Endothelial cell of umbilical vein (primary cell): ENCODE results near the gene BACH2. TPM values are rescaled to one million over a fixed set of nuclear protein-coding genes. Genes with fewer than 3 reads are reported as not detected.
A peak's percentile ranks its signal among the peaks of the same experiment; 100 is the strongest.

ENCODE experiments used
- BruUV-seq: library from RNA; stranded (reverse); fragments of 400-500 nt; replicated peaks from 2 replicates; lab custom pipeline; 2021; lab: Mats Ljungman, UMichigan
- CTCF ChIA-PET: fragments of 300-600, 350-600 bp; sonication (Branson Sonifier 250); formaldehyde crosslinking; loops from one replicate; lab custom pipeline; 2021; ENCODE audit warnings: antibody characterized with exemption, inconsistent platforms; lab: Charles Lee
- POLR2A ChIA-PET: fragments of 300-600, 350-600 bp; sonication (Branson Sonifier 250); formaldehyde crosslinking; loops from one replicate; lab custom pipeline; 2021; ENCODE audit warnings: antibody characterized with exemption, inconsistent platforms; lab: Charles Lee
- DNase-seq: peaks from one replicate; pipeline ENCODE4 v3.0.0-alpha.2; 2011; ENCODE audit warnings: low read depth, low spot score
- FAIRE-seq: peaks from 2 replicates; lab custom pipeline; 2011; peaks lifted over from hg19 to GRCh38; lab: Jason Lieb, UNC
- H2AFZ ChIP-seq: 2 replicates; pipeline ENCODE4 v1.6.0; 2012; ENCODE audit warnings: low read depth, low read length, control low read depth, inconsistent platforms
- H3K27ac ChIP-seq: 2 replicates; pipeline ENCODE4 v1.5.1; 2011; ENCODE audit warnings: low read depth, mild to moderate bottlenecking, control low read depth, low read length, moderate library complexity; ENCODE audit not compliant: insufficient read depth
- H3K27me3 ChIP-seq, 2 experiments: 2 replicates each; pipeline versions ENCODE4 v1.6.0 to v1.6.1; 2011; ENCODE audit warnings: low read length in 2 of 2, mixed read lengths in 1 of 2; ENCODE audit not compliant: control insufficient read depth in 2 of 2, insufficient read depth in 2 of 2
- H3K36me3 ChIP-seq, 2 experiments: 2 replicates in 1 of 2; 3 replicates in 1 of 2; pipeline ENCODE4 v1.5.1; 2011; ENCODE audit warnings: low read length in 2 of 2, mild to moderate bottlenecking in 1 of 2, moderate library complexity in 1 of 2; ENCODE audit not compliant: control insufficient read depth in 2 of 2, insufficient read depth in 2 of 2; ENCODE audit errors: extremely low read depth in 1 of 2
- H3K4me1 ChIP-seq: 3 replicates; pipeline ENCODE4 v1.5.1; 2011; ENCODE audit warnings: mild to moderate bottlenecking, low read length; ENCODE audit not compliant: control insufficient read depth, insufficient read depth; ENCODE audit errors: extremely low read depth
- H3K4me2 ChIP-seq: 2 replicates; pipeline ENCODE4 v1.6.1; 2011; ENCODE audit warnings: low read length, control low read depth, mixed read lengths; ENCODE audit not compliant: insufficient read depth
- H3K4me3 ChIP-seq, 3 experiments: fragments of 200-600 bp in 1 of 3; sonication (generic), shearing (Covaris generic) in 1 of 3; replicated peaks in 1 of 3; 2 replicates each; pipeline ENCODE4 v1.5.1; 2011 to 2016; ENCODE audit warnings: control low read depth in 3 of 3, low read length in 3 of 3, mild to moderate bottlenecking in 2 of 3, inconsistent platforms in 1 of 3, low read depth in 1 of 3, moderate library complexity in 1 of 3; ENCODE audit not compliant: insufficient read depth in 1 of 3
- H3K79me2 ChIP-seq: 2 replicates; pipeline ENCODE4 v1.6.0; 2012; ENCODE audit warnings: low read length, inconsistent platforms; ENCODE audit not compliant: control insufficient read depth, insufficient read depth
- H3K9ac ChIP-seq: replicated peaks from 2 replicates; pipeline ENCODE3; 2011; ENCODE audit warnings: low read length, control low read depth; ENCODE audit not compliant: insufficient read depth; ENCODE audit errors: extremely low read depth
- H3K9me1 ChIP-seq: replicated peaks from 3 replicates; pipeline ENCODE4 v1.6.0; 2011; ENCODE audit warnings: mild to moderate bottlenecking, low read length; ENCODE audit not compliant: control insufficient read depth, insufficient read depth; ENCODE audit errors: extremely low read depth
- H3K9me3 ChIP-seq: replicated peaks from 2 replicates; pipeline ENCODE4 v1.5.1; 2012; ENCODE audit warnings: low read length, inconsistent platforms; ENCODE audit not compliant: control insufficient read depth, insufficient read depth
- H4K20me1 ChIP-seq: replicated peaks from 2 replicates; pipeline ENCODE3; 2011; ENCODE audit warnings: mild to moderate bottlenecking, low read length; ENCODE audit not compliant: control insufficient read depth, insufficient read depth; ENCODE audit errors: extremely low read depth
- EZH2 ChIP-seq: IDR thresholded peaks from 2 replicates; pipeline ENCODE4 v1.6.1; 2012; ENCODE audit warnings: borderline replicate concordance, low read depth, mild to moderate bottlenecking, moderate library complexity, low read length, inconsistent platforms; ENCODE audit not compliant: severe bottlenecking
- FOS ChIP-seq: IDR thresholded peaks from 2 replicates; pipeline ENCODE4 v1.6.1; 2011; ENCODE audit warnings: mild to moderate bottlenecking, low read length, moderate library complexity, borderline replicate concordance; ENCODE audit not compliant: insufficient read depth
- GATA2 ChIP-seq: IDR thresholded peaks from 2 replicates; pipeline ENCODE4 v1.7.0; 2011; ENCODE audit warnings: low read depth, mild to moderate bottlenecking, moderate library complexity, mixed read lengths, low read length; ENCODE audit not compliant: insufficient read length, insufficient read depth
- JUN ChIP-seq: IDR thresholded peaks from 2 replicates; pipeline ENCODE4 v1.6.1; 2011; ENCODE audit warnings: borderline replicate concordance, low read depth; ENCODE audit not compliant: insufficient read length, insufficient read depth
- MYC ChIP-seq: IDR thresholded peaks from one replicate; pipeline ENCODE4 v1.6.1; 2011; ENCODE audit warnings: mild to moderate bottlenecking, low read depth, low read length
- POLR2A ChIP-seq: IDR thresholded peaks from 2 replicates; pipeline ENCODE4 v1.6.1; 2012; ENCODE audit warnings: low read depth, mild to moderate bottlenecking, control low read depth, low read length
- POLR2AphosphoS5 ChIP-seq: IDR thresholded peaks from 2 replicates; pipeline ENCODE4 v1.6.1; 2012; ENCODE audit warnings: low read depth, mild to moderate bottlenecking, control low read depth, low read length, moderate library complexity; ENCODE audit not compliant: insufficient read depth
- dilution Hi-C: fragments of 300-500 bp; cut with MboI; formaldehyde crosslinking; loops from one replicate; pipeline ENCODE4 v1.15.0; 2019; ENCODE audit warnings: low sequenced_read_pairs; ENCODE audit not compliant: extremely low pct_ligation_motif_present
- intact Hi-C: fragments of 100-400 bp; cut with micrococcal nuclease; formaldehyde crosslinking; loops from one replicate; pipeline ENCODE4 v1.10.0; 2022
- polyA plus RNA-seq, 4 experiments: library from polyadenylated mRNA; depleted of rRNA in 3 of 4; stranded (reverse) in 3 of 4; unstranded in 1 of 4; fragments of >200 nt; gene quantifications; 2 replicates each; pipeline versions ENCODE4 v1.2.1 to v1.2.3, GENCODE V29; 2011 to 2012; ENCODE audit warnings: missing spikeins in 1 of 4
- total RNA-seq: library from RNA; stranded (reverse); gene quantifications from 2 replicates; pipeline ENCODE4 v1.2.3, GENCODE V29; 2021
- TF ChIP-seq, protein P1 (sequence below), 2 donors: IDR thresholded peaks; 1 replicate in 1 of 2; 2 replicates in 1 of 2; pipeline ENCODE4 v1.5.1; 2011; ENCODE audit warnings: low read length in 2 of 2, mild to moderate bottlenecking in 2 of 2, moderate library complexity in 2 of 2, control low read depth in 1 of 2, inconsistent platforms in 1 of 2, low read depth in 1 of 2; ENCODE audit not compliant: insufficient read depth in 1 of 2; ENCODE audit errors: extremely low read depth in 1 of 2
- TF ChIP-seq, protein P2 (sequence below): IDR thresholded peaks from 2 replicates; pipeline ENCODE4 v1.6.1; 2011; ENCODE audit not compliant: insufficient read depth, insufficient read length

BACH2 gene
- total and polyA plus RNA-seq, 2 donors (not counting 3 experiments of a cell fraction or from before 2014, with no cell fraction given) = 1.7 to 5.6 TPM

DNA sequence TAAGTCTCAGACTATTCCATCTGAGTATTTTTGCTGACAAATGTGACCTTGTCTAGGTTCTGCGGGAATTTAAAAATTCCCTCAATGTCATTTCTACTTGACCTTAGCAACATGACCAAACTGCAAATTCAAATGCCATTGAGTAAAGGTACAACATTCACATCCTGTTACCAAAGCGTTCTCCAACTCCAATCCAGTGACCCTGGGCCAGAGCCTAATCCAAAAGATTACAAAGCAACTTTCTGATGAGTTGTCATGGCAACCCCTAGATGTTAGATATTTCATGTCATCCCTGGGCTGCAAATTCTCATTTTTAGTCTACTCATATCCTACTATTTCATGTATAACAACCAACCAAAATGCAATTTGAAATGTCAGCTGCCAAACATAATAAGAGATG, 65.3 kb downstream of the BACH2 start:
- H3K4me1 ChIP-seq = peaks cover 16% of the 10 kb centered on the region
- no peaks in the 10 kb centered on the region for H3K36me3 ChIP-seq
- H2AFZ ChIP-seq = no peak overlapping the region
- no peak overlapping the region for H3K9ac ChIP-seq
- CTCF ChIA-PET = interaction anchor here (1.0 to 1.6 kb wide), 3 partner anchors 9 to 19 kb away, joined by 3 to 8 read pairs (median 3); no protein-coding TSS in a partner anchor
- no peaks in the 10 kb centered on the region for H3K9me3 ChIP-seq
- peak overlapping the region; percentile 25 for H3K4me2 ChIP-seq
- no peak overlapping the region for H3K27ac ChIP-seq
- TF ChIP-seq GATA2 (peak; percentile 25), EZH2 (no peak)
- H3K79me2 ChIP-seq = no peaks in the 10 kb centered on the region
- POLR2A ChIA-PET = interaction anchor here (1.0 kb wide), 1 partner anchor 13 kb away, joined by 7 read pairs; no protein-coding TSS in a partner anchor
- H3K9me1 ChIP-seq = no peaks in the 10 kb centered on the region
- DNase-seq (peak; percentile 28), FAIRE-seq (peak; percentile 40)
- dilution Hi-C loops = no loop called here
- intact Hi-C loops = loop anchor here (1.0 kb wide), 1 partner anchor 13 kb away; no protein-coding TSS in a partner anchor
- no TSS peak for BruUV-seq
- H3K4me3 ChIP-seq = no peak overlapping the region
- no peaks in the 10 kb centered on the region for H4K20me1 ChIP-seq
- no peaks in the 10 kb centered on the region for H3K27me3 ChIP-seq

DNA sequence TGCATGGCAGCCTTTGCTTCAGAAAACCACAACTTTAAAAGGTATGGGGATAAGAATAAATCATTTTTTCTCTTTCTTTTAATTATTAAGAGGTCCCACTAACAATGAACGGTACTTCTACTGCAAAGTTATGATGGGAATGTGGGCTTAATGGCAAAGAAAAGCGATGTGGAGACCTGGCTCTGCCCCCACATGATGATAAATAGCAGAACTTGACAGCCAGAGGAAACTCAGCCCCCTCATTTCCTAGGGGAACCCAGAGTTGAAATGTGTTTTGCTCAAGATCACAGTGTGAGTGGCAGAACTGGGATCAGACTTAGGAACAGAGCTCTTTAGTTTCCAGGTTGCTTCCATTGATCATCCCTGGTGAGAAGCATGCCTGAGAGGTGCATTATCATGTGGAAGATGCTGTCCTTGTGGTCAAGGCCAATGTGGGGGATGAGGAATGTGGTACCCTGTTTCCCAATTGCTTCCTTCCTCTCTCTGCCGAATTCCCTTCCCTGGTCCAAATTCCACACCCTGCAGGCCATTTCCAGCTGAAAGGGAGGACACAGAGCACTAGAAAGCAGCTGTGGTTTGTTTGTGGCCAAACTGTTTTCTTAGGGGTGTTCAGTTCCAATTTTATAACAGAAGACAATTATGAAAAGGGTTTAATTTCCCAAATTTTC, 66.0 kb downstream of the BACH2 start:
- H3K9me3 ChIP-seq = no peaks in the 10 kb centered on the region
- FAIRE-seq (no peak), DNase-seq (peak; percentile 79)
- no TSS peak for BruUV-seq
- ChIA-PET POLR2A (interaction anchor here (1.0 kb wide), 1 partner anchor 12 kb away, joined by 7 read pairs; no protein-coding TSS in a partner anchor), CTCF (interaction anchor here (0.6 to 1.6 kb wide), 4 partner anchors 8 to 19 kb away, joined by 3 to 8 read pairs (median 3); no protein-coding TSS in a partner anchor)
- no peak overlapping the region for H3K4me3 ChIP-seq
- H3K4me2 ChIP-seq = peak overlapping the region; percentile 25
- TF ChIP-seq FOS (no peak), JUN (no peak), GATA2 (no peak), POLR2AphosphoS5 (no peak), EZH2 (no peak), MYC (no peak), POLR2A (no peak)
- TF ChIP-seq, protein P1, sequence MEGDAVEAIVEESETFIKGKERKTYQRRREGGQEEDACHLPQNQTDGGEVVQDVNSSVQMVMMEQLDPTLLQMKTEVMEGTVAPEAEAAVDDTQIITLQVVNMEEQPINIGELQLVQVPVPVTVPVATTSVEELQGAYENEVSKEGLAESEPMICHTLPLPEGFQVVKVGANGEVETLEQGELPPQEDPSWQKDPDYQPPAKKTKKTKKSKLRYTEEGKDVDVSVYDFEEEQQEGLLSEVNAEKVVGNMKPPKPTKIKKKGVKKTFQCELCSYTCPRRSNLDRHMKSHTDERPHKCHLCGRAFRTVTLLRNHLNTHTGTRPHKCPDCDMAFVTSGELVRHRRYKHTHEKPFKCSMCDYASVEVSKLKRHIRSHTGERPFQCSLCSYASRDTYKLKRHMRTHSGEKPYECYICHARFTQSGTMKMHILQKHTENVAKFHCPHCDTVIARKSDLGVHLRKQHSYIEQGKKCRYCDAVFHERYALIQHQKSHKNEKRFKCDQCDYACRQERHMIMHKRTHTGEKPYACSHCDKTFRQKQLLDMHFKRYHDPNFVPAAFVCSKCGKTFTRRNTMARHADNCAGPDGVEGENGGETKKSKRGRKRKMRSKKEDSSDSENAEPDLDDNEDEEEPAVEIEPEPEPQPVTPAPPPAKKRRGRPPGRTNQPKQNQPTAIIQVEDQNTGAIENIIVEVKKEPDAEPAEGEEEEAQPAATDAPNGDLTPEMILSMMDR (IDR thresholded peaks at IDR 0.05; ENCODE audit: extremely low read depth in 1 of 2, insufficient read depth in 1 of 2, low read depth in 1 of 2, low read length in 2 of 2) = no peak
- TF ChIP-seq, protein P2, sequence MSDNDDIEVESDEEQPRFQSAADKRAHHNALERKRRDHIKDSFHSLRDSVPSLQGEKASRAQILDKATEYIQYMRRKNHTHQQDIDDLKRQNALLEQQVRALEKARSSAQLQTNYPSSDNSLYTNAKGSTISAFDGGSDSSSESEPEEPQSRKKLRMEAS = no peak
- H3K9ac ChIP-seq = no peak overlapping the region
- intact Hi-C loops = loop anchor here (1.0 kb wide), 1 partner anchor 12 kb away; no protein-coding TSS in a partner anchor
- H3K9me1 ChIP-seq = no peaks in the 10 kb centered on the region
- H2AFZ ChIP-seq = no peak overlapping the region
- H3K79me2 ChIP-seq = no peaks in the 10 kb centered on the region
- H3K36me3 ChIP-seq = no peaks in the 10 kb centered on the region
- dilution Hi-C loops = no loop called here
- peaks cover 16% of the 10 kb centered on the region for H3K4me1 ChIP-seq
- no peak overlapping the region for H3K27ac ChIP-seq
- H3K27me3 ChIP-seq = no peaks in the 10 kb centered on the region
- no peaks in the 10 kb centered on the region for H4K20me1 ChIP-seq
